GM18520 (cell line): ENCODE measurements around the gene ABHD10.

Experiments used
- ATAC-seq: cut with Tn5 transposase; IDR thresholded peaks from one replicate; pipeline ENCODE4 v1.9.1; 2021; ENCODE audit not compliant: unreplicated experiment

The ABHD10 gene

DNA sequence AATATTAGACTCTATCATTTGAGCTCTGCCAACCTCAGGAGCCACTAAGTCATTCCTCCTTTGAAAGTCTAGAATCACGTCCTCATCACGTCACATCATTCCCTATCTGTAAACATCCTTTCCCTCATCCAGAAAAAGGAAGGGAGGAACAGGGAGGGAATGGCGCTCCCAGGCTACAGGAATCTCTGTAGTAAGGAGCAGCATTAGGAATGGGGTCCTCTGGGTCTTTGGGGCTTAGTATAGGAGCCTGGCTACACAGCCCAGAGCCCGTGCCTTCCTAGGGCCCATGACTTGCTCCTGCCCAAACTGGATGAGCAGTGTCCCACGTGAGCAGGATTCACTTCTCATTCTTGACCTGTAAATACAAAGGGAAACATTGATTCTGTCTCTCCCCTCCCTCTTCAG lies 21.5 kb downstream of the ABHD10 start:
- ATAC-seq, result no peak

DNA sequence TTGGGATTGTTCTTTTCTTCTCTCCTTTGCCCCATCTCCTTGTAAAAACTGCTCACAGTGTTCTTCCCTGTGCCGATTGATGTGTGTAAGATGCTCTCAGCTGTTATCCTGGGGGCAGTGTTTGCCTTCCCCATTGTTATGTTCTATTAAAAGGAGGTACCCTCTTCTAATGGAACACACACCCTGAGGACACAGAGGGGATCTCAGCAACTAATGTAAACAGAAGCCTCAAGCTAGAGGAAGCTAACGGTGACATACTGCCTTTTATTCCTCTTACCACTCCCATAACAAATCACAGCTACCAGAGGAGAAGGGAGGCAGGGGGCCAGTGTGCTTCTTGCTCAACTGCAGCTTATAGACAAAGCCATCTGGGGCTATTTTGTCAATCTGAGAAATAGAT lies 22.1 kb downstream of the ABHD10 start:
- no peak for ATAC-seq

DNA sequence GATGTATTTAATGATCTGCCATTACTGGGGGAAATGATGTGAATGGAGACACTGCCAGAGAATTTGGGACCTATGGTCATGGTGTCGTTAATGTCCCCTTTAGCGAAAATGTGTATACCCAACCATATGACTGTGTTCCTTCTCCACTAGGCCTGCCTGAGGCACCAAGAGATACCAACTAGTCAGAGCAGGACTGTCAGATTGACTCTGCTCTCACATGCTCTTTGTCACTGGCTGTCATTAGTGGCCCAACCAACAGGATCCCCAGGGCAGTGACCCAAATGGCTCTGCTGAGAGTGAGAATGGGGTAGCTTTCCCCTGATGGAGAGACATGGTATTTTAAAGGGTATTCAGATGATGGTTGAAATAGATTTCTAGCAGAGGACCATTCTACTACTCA lies 22.7 kb downstream of the ABHD10 start:
- ATAC-seq, result no peak

DNA sequence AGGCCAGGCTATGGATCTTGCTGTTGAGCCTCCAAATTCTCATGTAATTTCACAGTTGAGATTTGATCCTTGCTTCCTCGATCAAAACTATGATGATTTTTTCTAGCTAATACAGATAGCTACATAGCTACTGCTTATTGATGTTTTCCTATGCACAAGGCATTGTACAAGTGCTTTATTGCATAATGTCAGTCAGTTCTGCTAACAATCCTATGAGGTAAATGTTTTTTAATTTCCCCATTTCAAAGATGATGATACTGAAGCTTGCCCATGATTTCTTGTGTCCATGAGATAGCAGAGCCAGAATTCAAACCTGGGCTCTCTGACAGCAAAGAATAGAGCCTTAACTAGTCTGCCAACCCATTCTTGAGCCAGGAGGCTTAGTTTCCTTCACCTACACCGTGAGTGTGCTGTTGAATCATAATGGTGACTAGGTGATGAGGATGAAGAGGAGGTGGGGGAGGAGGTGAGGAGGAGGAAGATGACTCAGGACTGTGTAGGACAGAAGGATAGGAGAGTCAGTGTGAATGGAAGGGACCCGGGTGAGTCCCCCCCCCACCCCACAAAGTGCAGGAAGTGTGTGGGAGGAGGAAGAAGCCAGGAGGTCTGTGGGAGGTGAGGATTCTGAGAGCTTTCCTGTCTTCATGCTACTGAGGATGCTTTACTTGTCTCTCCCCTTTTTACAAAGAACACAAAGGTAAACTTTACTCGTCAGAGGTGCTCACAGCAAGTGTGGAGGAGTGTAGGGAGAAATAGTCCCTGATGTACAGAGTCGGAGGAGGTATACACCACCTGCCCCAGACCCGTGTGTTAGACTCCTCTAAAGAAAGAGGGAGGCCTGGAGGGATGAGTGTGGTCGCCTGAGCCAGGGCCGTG lies 23.5 kb downstream of the ABHD10 start:
- no peak for ATAC-seq

DNA sequence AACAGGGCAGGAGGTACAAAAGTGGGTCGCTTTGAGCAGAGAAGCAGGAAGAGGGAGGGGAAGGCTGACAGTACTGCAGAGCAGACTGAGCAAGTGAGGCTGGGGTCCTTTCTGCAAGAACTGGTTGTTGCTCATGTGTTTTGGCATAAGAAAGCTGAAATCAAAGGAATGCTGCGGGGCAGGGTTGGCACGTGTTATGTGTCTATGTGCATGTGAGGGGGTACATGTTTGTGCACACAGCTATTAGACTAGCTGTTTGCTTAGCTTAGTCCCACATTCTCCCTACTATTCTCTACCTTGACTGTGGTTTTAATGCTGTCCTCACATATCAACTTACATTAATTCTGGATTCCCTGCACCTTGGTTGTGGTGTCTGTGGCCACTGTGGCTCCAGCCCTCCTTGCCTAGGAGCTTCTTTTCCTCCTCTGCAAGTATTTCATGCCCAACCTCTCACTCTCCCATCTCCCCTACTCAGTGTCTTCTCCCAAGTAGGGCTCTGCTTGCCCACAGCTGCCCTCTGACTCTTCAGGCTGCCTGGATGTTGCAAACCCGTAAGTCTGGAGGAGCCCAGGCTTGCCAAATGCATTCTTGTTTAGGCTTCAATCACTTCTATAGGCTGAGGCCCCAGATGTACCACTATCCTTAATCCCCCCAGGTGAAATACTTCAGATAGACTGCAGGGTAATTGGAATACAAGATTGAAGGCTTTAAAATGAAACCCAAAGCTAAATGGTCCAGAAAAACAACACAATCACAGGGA lies 24.7 kb downstream of the ABHD10 start:
- no peak for ATAC-seq

DNA sequence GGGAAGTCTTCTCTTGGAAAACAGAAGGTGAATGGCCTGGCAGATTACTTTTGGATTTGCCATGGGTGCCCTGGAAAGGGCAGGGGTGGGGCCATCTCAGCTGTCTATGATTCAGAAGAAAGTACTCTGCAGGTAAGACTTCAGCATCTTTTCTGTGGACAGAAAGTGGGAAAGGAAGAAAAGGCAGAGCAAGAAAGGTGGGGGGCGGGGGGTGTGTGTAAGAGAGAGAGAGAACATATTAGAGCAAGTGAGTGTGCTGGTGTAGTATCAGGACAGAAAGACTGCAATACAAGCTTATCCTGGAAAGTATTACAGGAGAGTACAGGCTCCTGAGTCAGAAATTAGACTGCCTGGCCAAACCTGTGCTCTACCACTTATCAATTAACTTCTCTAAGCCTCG lies 25.4 kb downstream of the ABHD10 start:
- no peak for ATAC-seq

DNA sequence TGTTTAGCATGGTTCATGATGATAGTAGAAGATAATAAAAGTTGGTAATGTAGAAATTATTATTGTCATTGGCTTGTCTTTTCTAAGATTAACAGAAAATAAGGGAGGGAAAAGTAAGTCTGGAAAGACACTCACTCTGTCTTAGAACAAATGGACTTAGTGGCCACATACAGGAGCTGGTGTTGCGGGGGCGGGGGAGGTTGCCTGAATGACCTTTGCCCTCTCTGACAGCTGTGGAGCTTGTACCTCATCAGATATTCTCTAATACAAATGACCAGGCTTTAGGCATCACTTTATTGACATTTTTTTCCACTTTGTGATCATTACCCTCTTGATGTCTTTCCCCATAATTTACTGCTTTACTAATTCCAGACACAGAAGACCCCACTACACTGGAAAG lies 25.8 kb downstream of the ABHD10 start:
- ATAC-seq, result no peak

DNA sequence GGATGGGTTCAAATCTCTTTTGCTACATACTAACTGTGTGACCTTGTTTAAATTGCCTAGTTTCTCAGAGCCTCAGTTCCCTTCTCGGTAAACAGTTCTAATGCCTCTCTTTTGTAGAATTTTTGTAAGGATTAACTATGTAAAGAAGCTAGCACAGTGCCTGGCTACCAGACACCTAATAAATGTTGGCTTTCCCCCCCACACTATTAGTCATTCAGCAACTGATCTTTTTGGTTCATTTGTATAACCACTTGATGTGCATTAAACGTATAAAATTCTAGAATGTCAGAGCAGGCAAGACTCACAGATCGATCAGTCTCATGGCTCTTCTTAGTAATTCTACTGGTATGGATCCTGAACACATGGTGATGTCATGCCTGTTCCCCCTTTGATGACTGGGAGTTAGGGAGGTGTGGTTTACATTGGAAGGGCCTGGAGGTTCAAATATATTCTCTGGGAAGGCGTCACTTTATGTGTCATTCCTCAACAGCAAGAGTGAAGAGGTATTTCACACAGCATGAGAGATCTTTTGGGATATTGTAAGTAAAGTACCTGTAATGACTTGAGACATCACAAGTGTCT lies 26.4 kb downstream of the ABHD10 start:
- peak; percentile 36 for ATAC-seq

DNA sequence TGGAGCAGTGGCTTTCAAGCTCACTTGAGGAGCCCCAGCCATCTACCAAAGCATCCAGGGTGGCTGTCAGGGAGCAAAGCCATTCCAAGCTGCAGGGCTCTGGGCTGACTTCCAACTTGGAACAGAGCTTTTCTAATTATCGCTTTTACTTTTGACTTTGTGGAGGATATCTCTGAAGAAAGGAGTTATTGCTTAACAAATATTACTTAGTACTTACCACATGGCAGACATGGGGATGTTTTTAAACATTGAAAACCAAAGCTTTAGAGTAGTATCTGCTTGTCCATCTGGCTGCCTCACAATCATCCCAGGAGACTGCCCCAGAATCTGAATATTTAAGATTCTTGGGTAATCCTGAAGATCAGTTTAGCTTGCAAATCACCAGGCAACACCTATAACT lies 28.8 kb downstream of the ABHD10 start:
- no peak for ATAC-seq

DNA sequence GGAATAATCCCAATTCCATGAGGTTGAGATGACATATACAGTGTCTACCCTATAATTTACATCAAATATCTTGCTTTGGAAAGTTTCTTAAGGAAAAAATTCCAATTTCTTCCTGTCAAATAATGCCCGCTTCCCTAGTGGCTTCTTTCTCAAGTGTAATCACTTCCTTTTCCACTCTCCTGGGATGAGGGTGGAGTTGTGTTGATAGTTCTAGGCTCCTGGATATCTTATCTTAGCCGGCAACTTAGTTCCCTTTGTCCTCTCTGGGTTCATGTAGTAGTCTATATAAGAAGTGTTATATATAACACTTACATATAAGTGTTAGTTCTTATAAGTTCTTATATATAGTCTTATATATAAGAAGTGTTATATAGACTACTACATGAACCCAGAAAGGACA lies 30.8 kb downstream of the ABHD10 start:
- no peak for ATAC-seq

DNA sequence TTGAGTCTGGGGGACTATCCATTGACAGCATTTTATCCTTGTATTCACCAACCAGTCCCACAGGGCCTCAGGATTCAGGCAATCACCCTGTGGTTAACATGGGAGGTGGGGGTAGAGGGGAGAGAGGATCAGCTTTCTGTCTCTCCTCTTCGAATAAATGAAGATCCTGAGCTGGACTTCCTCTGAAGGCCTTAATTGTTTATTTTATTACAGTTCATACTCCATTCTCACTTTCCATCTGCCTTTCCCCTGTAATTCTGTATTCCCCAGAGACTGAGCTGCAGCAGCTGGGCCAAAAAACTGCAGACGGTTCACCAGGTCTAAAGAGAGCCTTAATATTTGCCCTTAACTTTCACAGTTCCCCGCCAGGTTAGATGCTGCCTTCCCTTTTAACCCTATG lies 31.8 kb downstream of the ABHD10 start:
- no peak for ATAC-seq

DNA sequence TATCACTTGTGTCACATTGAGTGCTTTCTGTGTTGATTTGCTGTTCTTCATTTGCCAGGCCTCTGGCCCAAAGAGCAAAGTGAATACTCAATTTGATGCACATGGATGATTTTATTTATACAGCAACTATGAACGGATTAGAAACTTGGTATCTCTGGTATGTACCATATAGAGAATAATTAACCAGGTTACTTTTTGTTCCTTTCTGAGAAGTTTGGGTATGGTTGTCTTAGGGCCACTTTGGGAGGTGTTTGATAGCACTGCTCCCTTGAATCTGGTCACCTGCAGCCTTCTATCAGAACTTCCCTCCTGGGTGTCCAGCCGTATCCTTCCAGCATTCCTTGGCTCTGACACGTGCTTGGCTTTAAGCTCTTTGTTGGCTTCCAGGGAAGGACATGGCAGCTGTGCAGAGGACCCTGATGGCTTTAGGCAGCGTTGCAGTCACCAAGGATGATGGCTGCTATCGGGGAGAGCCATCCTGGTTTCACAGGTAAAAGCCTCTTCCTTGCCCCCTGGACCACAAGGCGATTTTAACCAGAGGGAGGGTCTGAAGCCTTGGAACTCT lies 32.6 kb downstream of the ABHD10 start:
- ATAC-seq, result no peak

DNA sequence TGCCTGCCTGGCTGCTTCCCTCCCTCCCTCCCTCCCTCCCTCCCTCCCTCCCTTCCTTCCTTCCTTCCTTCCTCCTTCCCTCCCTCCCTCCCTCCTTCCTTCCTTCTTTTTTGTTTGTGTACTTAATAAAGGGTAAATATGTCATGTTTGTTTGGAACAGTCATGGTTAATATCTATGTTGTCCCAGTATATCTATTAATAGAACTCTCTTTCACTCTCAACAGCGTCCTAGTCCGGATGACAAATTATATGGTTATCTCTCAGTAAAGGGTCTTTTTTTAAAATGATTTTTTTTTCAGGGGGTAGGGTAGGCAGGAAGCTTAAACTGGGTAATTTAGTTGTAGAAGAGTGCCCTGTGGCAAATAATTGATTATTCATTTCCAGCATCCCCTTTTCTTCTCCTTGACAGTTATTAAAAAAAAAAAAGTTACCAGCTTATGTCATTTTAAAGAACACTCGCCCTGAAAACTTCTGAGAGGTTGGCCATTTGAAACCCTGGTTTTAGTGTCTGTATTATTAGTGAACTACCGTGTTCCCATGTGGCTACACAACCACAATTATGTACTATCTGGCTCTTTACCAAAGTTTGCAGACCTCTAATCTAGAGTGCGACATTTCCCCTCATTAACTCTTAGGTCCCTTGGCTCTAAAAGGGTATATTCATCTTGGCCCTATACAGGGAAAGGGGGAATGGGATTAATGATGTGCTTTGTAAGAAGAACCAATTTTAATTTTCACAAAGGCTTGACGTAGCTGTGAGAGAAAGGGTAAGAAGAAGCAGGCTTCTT lies 33.6 kb downstream of the ABHD10 start:
- ATAC-seq, result no peak

DNA sequence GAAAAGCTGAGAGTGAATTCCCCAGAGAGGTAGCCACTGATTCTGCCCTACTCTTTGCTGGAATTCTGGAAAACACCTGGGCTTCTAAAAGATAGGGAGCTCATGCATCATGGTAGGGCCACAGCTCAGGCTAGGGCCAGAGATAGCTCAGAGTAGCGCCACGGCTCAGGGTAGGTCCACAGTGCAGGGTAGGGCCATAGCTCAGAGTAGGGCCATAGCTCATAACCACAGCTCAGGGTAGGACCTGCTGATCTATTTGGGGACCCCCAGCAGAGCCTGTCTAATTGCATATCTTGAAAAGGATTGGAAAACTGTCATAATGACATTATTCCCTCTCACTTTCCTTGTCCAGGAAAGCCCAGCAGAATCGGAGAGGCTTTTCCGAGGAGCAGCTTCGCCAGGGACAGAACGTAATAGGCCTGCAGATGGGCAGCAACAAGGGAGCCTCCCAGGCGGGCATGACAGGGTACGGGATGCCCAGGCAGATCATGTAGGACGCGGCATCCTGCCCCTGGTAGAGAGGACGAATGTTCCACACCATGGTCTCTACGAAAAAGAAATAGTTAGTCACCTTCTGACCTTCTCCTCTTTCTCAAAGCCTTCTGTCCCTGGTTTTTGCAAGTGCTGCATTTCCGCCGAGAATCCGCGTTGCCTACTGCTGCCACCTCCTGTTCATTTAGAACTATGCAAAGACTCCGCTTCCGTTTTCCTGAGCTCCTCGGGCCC lies 34.4 kb downstream of the ABHD10 start:
- peak; percentile 50 for ATAC-seq

DNA sequence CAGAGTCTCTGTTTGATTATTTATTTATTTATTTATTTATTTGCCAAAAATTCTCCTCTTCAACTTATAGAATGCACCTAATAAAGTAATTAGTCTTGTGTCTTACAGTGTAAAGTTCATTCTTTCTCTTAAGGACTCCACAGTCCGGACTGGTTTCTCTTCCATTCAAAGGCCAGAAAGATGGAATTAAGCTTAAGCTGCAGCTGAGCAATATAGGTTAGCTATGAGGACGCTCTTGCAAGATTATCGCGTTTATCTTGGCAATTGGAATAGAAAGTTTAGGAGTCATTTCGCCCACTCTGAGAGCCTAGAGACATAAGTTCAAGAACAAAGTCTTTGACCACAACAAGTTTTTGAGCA lies 34.9 kb downstream of the ABHD10 start:
- ATAC-seq, result no peak

DNA sequence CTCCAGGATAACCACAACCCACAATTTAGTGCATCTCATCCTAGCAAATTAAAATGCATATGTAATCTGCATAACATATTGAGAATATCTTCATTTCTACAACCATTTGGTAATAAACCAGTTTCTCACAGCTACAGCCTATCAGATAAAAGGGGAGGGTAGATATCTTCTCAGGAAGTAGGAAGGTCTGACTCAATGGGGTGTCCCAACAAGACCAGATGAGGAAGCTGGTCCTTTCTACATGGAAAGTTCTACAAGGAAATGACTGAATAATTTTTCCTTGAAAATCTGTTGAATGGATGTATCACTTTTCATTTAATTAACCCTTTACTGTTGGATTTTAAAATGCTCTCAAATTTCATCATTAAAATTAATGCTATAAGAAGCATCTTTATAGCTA lies 38.3 kb downstream of the ABHD10 start:
- no peak for ATAC-seq

DNA sequence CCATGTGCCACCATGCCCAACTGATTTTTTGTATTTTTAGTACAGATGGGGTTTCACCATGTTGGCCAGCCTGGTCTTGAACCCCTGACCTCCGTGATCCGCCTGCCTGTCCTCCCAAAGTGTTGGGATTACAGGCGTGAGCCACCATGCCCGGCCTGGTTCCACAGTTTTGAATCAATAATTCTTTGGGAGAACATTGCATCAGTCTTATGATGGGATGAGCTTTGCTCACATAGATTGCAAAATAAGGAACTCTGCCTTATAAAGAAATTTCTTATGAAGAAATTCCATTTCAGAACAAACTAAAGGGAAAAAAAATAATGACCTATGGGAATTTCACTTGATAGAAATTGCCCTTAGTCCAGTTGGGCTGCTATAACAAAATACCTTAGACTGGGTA lies 39.9 kb downstream of the ABHD10 start:
- ATAC-seq, result no peak

DNA sequence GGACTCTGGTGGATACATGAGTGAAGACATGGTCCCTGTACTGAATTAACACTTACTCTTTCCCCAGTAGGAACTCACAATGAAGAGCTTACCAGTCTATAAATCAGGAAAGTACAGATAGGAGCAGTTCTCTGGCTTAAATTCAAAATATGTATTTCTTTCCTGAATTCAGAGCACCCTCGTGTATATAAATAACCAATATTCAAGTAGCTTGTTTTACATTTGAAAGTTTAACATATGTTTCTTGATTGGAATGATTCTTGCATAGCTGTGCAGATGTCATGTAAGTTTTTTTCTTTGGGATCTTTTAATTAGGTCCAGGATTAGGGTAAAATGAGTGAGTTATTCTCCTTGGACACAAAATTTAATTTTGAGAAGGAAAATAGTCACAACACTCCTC lies 40.9 kb downstream of the ABHD10 start:
- no peak for ATAC-seq

DNA sequence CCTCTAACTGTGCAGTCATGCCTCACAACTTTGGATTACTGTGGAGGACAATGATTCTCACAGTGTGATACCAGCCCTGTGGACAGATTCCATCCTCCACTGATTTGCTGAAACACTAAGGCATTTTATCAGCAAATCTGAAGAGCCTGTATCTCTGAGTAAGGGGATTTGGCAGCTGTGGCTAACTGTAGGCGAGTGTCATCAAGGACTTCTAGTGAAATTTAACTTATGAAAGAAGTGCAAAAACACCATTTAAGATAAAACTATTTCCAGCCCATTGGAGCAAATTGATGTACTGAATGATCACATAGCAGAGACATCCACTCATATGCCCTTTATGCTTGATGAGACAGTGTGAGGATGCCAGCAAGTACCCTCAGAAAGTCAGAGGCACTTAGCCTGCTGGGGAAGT lies 41.9 kb downstream of the ABHD10 start:
- ATAC-seq, result no peak

DNA sequence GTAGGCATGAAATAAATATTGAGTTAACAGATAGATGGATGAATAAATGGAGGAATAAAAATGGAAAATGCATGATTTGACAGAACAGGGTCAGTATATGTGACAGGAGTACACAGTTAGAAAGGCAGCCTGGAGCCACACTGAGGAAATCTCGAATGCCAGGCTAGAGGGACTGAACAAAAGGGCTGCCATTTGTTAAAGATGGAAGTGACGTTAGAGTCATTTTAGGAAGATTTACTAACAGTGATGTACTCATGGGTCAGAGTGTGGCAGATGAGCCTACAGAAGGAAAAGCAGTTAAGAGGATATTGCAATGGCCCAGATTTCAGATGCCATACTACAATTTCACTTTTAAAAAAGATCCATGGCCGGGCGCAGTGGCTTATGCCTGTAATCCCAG lies 48.3 kb downstream of the ABHD10 start:
- no peak for ATAC-seq
